SJSA1 (cell line): Measurements from ENCODE around the gene PRSS27. TPM values are rescaled to one million over a fixed set of nuclear protein-coding genes. Genes with fewer than 3 reads are reported as not detected.

Experiments
- DNase-seq, 2 experiments: peaks; one replicate each; pipeline ENCODE4 v3.0.0-alpha.2; 2015 to 2020; ENCODE audit warnings: low spot score in 2 of 2, low read depth in 1 of 2
- H3K27ac ChIP-seq: fragments of 250-450 bp; sonication (Bioruptor Pico); 2 replicates; pipeline ENCODE4 v1.5.1; 2020; ENCODE audit warnings: mild to moderate bottlenecking, moderate library complexity
- H3K27me3 ChIP-seq: fragments of 250-450 bp; sonication (Bioruptor Pico); replicated peaks from 2 replicates; pipeline ENCODE4 v1.5.1; 2020; ENCODE audit warnings: mild to moderate bottlenecking, moderate library complexity
- H3K36me3 ChIP-seq: fragments of 250-450 bp; sonication (Bioruptor Pico); 2 replicates; pipeline ENCODE4 v1.5.1; 2020; ENCODE audit warnings: mild to moderate bottlenecking
- H3K4me1 ChIP-seq: fragments of 250-450 bp; sonication (Bioruptor Pico); replicated peaks from 2 replicates; pipeline ENCODE4 v1.6.1; 2021; ENCODE audit warnings: mild to moderate bottlenecking
- H3K4me3 ChIP-seq: fragments of 250-450 bp; sonication (Bioruptor Pico); 2 replicates; pipeline ENCODE4 v1.5.1; 2020; ENCODE audit warnings: mild to moderate bottlenecking
- H3K9me3 ChIP-seq: fragments of 250-450 bp; sonication (Bioruptor Pico); replicated peaks from 2 replicates; pipeline ENCODE4 v1.5.1; 2020; ENCODE audit warnings: mild to moderate bottlenecking
- total RNA-seq: library from RNA; depleted of rRNA; stranded (reverse); fragments of >200 nt; shearing (Covaris generic); gene quantifications from 2 replicates; pipeline ENCODE4 v1.2.3, GENCODE V29; 2014; rRNA removed

PRSS27 gene
- 0.37 TPM in 1 of 2 replicates, not detected in the other for total RNA-seq

- Histone ChIP-seq H3K4me1 (peaks cover 19% of the 10 kb centered on the region), H3K36me3 (no peaks in the 10 kb centered on the region), H3K27me3 (peaks cover 16% of the 10 kb centered on the region), H3K4me3 (peak within 1 kb of the TSS; percentile 53), H3K9me3 (no peaks in the 10 kb centered on the region), H3K27ac (peak within 1 kb of the TSS; percentile 49)
- no peak for DNase-seq
Measured at GRCh38 chr16:2720064-2720457, at the start of gene PRSS27. PRSS27 (minus strand) TSS chr16:2720224; CDS start chr16:2720160, 64 bp downstream.

DNA sequence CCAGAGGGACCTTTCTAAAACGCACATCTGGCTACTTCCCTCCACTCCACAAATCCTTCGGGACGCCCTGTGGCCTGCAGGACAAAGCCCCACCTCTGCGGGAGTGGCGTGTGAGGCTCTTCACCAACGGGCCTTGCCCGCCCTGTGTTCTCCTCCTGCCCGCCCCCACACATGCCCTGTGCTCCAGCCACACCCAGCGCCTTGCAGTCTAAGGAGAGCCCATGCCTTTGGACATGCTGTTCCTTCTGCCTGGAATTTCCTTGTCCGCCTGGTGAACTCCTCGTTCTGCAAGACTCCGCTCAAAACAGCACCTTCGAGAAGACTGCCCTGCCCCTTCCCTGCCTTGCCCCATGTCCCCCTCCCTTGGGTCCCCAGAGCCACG, 49.6 kb upstream of the PRSS27 start:
- peaks cover 97% of the 10 kb centered on the region for H3K36me3 ChIP-seq
- H3K27ac ChIP-seq: no peak overlapping the region

GRCh38 chr16:2769100-2769529, 49.1 kb upstream of the PRSS27 start:
- H3K4me3 ChIP-seq: no peak overlapping the region
- no peaks in the 10 kb centered on the region for H3K9me3 ChIP-seq
- H3K27me3 ChIP-seq: no peaks in the 10 kb centered on the region
- H3K4me1 ChIP-seq: peaks cover 9% of the 10 kb centered on the region
- H3K36me3 ChIP-seq: peaks cover 97% of the 10 kb centered on the region
- DNase-seq: no peak
- no peak overlapping the region for H3K27ac ChIP-seq

More for the DNA sequence above, 49.6 kb upstream of the PRSS27 start:
- peaks cover 9% of the 10 kb centered on the region for H3K4me1 ChIP-seq
- no peak for DNase-seq
- H3K27me3 ChIP-seq: no peaks in the 10 kb centered on the region
- no peaks in the 10 kb centered on the region for H3K9me3 ChIP-seq
- H3K4me3 ChIP-seq: no peak overlapping the region

- Histone ChIP-seq H3K27ac (no peak overlapping the region), H3K4me3 (no peak overlapping the region), H3K9me3 (no peaks in the 10 kb centered on the region), H3K27me3 (no peaks in the 10 kb centered on the region), H3K36me3 (peaks cover 97% of the 10 kb centered on the region), H3K4me1 (peaks cover 8% of the 10 kb centered on the region)
- no peak for DNase-seq
Measured at GRCh38 chr16:2768403-2769089, 48.5 kb upstream of the PRSS27 start.

DNA sequence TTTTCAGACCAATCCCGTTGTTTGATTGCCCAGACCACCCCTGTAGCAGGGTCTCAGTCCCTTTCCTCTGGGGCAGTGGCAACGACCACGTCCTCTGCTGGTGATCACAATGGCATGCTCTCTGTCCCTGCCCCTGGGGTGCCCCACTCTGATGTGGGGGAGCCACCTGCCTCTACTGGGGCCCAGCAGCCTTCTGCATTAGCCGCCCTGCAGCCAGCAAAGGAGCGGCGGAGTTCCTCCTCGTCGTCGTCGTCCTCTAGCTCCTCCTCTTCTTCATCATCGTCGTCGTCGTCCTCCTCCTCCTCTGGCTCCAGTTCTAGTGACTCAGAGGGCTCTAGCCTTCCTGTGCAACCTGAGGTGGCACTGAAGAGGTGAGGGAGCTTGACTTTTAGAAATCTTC, 47.9 kb upstream of the PRSS27 start:
- DNase-seq: no peak
- Histone ChIP-seq H3K27me3 (no peaks in the 10 kb centered on the region), H3K4me3 (no peak overlapping the region), H3K27ac (no peak overlapping the region), H3K4me1 (peaks cover 1% of the 10 kb centered on the region; the same call in 1 of the 2 replicates), H3K36me3 (peaks cover 97% of the 10 kb centered on the region), H3K9me3 (no peaks in the 10 kb centered on the region)

GRCh38 chr16:2767140-2767731, 47.2 kb upstream of the PRSS27 start:
- no peak for DNase-seq
- Histone ChIP-seq H3K27me3 (no peaks in the 10 kb centered on the region), H3K27ac (no peak overlapping the region), H3K36me3 (peaks cover 98% of the 10 kb centered on the region), H3K4me3 (no peak overlapping the region), H3K4me1 (no peaks in the 10 kb centered on the region), H3K9me3 (no peaks in the 10 kb centered on the region)

GRCh38 chr16:2766430-2767139, 46.6 kb upstream of the PRSS27 start:
- H3K36me3 ChIP-seq: peaks cover 98% of the 10 kb centered on the region
- H3K9me3 ChIP-seq: no peaks in the 10 kb centered on the region
- H3K4me3 ChIP-seq: no peak overlapping the region
- no peaks in the 10 kb centered on the region for H3K4me1 ChIP-seq
- no peak for DNase-seq
- H3K27ac ChIP-seq: no peak overlapping the region
- H3K27me3 ChIP-seq: no peaks in the 10 kb centered on the region

DNA sequence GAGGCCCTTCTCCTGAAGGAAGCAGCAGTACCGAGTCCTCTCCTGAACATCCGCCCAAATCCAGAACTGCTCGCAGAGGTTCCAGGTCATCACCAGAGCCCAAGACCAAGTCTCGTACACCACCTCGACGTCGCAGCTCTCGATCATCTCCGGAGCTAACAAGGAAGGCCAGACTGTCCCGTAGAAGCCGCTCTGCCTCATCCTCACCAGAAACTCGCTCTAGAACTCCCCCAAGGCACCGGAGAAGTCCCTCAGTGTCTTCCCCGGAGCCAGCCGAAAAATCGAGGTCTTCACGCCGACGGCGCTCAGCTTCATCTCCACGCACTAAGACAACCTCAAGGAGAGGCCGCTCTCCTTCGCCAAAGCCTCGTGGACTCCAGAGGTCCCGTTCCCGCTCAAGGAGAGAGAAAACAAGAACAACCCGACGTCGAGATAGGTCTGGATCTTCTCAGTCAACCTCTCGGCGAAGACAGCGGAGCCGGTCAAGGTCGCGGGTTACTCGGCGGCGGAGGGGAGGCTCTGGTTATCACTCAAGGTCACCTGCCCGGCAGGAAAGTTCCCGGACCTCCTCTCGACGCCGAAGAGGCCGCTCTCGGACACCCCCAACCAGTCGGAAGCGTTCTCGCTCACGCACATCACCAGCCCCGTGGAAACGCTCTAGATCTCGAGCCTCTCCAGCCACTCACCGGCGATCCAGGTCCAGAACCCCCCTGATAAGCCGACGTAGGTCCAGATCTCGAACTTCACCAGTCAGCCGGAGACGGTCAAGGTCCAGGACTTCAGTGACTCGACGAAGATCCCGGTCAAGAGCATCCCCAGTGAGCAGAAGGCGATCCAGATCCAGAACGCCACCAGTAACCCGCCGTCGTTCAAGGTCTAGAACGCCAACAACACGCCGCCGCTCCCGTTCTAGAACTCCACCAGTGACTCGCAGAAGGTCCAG, 45.7 kb upstream of the PRSS27 start:
- no peak for DNase-seq
- H3K4me1 ChIP-seq: no peaks in the 10 kb centered on the region
- no peak overlapping the region for H3K27ac ChIP-seq
- H3K4me3 ChIP-seq: no peak overlapping the region
- H3K9me3 ChIP-seq: no peaks in the 10 kb centered on the region
- peaks cover 100% of the 10 kb centered on the region for H3K36me3 ChIP-seq
- no peaks in the 10 kb centered on the region for H3K27me3 ChIP-seq

DNA sequence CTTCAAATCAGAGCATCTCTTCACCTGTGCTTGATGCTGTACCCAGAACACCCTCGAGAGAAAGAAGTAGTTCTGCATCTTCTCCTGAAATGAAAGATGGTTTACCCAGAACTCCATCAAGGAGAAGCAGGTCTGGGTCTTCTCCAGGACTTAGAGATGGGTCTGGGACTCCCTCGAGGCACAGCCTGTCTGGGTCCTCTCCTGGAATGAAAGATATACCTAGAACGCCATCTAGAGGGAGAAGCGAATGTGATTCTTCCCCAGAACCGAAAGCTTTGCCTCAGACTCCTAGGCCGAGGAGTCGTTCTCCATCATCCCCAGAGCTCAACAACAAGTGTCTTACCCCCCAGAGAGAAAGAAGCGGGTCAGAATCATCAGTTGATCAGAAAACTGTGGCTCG, 44.7 kb upstream of the PRSS27 start:
- no peaks in the 10 kb centered on the region for H3K27me3 ChIP-seq
- H3K27ac ChIP-seq: no peak overlapping the region
- no peak overlapping the region for H3K4me3 ChIP-seq
- peaks cover 100% of the 10 kb centered on the region for H3K36me3 ChIP-seq
- no peak for DNase-seq
- no peaks in the 10 kb centered on the region for H3K4me1 ChIP-seq
- no peaks in the 10 kb centered on the region for H3K9me3 ChIP-seq

GRCh38 chr16:2763173-2763572, 43.1 kb upstream of the PRSS27 start:
- Histone ChIP-seq H3K9me3 (no peaks in the 10 kb centered on the region), H3K4me1 (no peaks in the 10 kb centered on the region), H3K27me3 (no peaks in the 10 kb centered on the region), H3K27ac (no peak overlapping the region), H3K4me3 (no peak overlapping the region), H3K36me3 (peaks cover 100% of the 10 kb centered on the region)
- DNase-seq: no peak

- H3K4me1 ChIP-seq: no peaks in the 10 kb centered on the region
- H3K4me3 ChIP-seq: no peak overlapping the region
- no peak overlapping the region for H3K27ac ChIP-seq
- no peak for DNase-seq
- no peaks in the 10 kb centered on the region for H3K9me3 ChIP-seq
- H3K36me3 ChIP-seq: peaks cover 100% of the 10 kb centered on the region
- H3K27me3 ChIP-seq: no peaks in the 10 kb centered on the region
Measured at GRCh38 chr16:2762711-2763110, 42.7 kb upstream of the PRSS27 start.

- H3K4me1 ChIP-seq: no peaks in the 10 kb centered on the region
- DNase-seq: no peak
Measured at GRCh38 chr16:2761886-2762583, 42.0 kb upstream of the PRSS27 start.

GRCh38 chr16:2761472-2761871, 41.4 kb upstream of the PRSS27 start:
- no peak for DNase-seq
- Histone ChIP-seq H3K36me3 (peaks cover 100% of the 10 kb centered on the region), H3K4me3 (no peak overlapping the region), H3K9me3 (no peaks in the 10 kb centered on the region), H3K27me3 (no peaks in the 10 kb centered on the region), H3K27ac (no peak overlapping the region), H3K4me1 (no peaks in the 10 kb centered on the region)

More at GRCh38 chr16:2761886-2762583, 42.0 kb upstream of the PRSS27 start:
- no peak overlapping the region for H3K27ac ChIP-seq
- peaks cover 100% of the 10 kb centered on the region for H3K36me3 ChIP-seq
- no peaks in the 10 kb centered on the region for H3K27me3 ChIP-seq
- no peaks in the 10 kb centered on the region for H3K9me3 ChIP-seq
- no peak overlapping the region for H3K4me3 ChIP-seq
